Fibroblast of peridontal ligament (primary cell): Measurements from ENCODE around the gene SFPQ.
"Not testable (repeated sequence)": the region's sequence is repeated elsewhere in the genome, so short reads cannot be mapped to it uniquely, and the experiment has no call there.

Experiments
- DNase-seq: peaks from one replicate; pipeline ENCODE4 v3.0.0-alpha.2; 2010; ENCODE audit errors: extremely low read depth

SFPQ gene

DNA sequence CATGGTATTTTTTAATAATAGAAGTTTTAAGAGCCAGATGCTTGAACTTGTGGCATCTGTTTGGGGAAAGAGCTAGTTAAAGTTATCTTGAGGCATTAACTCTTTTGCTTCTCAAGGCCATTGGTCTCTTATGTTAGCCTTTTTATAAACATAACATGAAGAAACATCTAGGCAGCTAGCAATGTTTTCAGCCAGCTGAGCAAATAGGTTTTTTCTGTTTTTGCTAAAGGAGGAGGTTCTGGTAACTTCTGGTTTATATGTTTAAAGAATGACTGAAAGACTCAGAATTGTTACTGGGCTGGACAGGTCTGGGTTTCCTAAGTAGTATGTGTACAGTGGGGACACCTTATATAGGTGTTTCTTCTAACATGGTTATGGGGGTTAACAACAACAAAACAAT lies 50.7 kb downstream of the SFPQ start:
- not testable (repeated sequence) for DNase-seq

DNA sequence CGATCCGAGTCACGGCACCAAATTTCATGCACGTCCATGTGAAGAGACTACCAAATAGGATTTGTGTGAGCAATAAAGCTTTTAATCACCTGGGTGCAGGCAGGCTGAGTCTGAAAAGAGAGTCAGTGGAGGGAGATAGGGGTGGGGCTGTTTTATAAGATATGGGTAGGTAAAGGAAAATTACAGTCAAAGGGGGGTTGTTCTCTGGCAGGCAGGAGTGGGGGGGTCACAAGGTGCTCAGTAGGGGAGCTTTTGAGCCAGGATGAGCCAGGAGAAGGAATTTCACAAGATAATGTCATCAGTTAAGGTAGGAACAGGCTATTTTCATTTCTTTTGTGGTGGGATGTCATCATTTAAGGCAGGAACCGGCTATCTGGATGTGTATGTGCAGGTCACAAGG lies 55.4 kb downstream of the SFPQ start:
- DNase-seq: not testable (repeated sequence)

DNA sequence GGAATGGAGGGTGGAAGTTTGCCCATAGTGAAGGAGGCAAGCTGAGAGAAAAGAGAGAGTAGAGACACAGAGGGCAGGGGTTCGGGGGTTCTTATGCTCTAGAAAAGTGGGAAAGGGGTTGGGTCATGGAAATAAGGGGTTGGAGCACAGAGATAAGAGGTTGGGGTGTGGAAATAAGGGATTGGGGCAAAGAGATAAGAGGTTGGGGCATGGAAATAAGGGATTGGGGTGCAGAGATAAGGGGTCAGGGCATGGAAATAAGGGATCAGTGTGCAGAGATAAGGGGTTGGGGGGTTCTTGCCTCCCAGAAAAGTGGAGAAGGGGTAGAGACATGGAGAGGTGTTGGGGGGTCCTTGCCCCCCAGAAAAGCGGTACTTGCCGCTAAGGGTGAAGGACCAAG lies 56.2 kb downstream of the SFPQ start:
- DNase-seq: no peak
